Heart left ventricle (tissue), 16 donors: ENCODE results near the gene EMC9. TPM values are rescaled to one million over a fixed set of nuclear protein-coding genes. Genes with fewer than 3 reads are reported as not detected.

Experiments used
- ATAC-seq, 4 donors: fragments of 200-7000 bp; cut with Tn5 transposase; one replicate each; pipeline ENCODE4 v1.9.1; 2020 to 2022; ENCODE audit warnings: moderate library complexity in 4 of 4, mild to moderate bottlenecking in 3 of 4, moderate number of reproducible peaks in 1 of 4
- DNase-seq, 5 donors: peaks; one replicate each; pipeline ENCODE4 v3.0.0-alpha.2; 2020
- H3K27ac ChIP-seq, 12 donors: fragments of 200-600 bp; sonication (generic) in 4 of 12; one replicate each; pipeline versions ENCODE4 v1.5.0 to v1.8.0; 2016 to 2022; ENCODE audit warnings: mild to moderate bottlenecking in 2 of 12
- H3K27me3 ChIP-seq, 9 donors: fragments of 200-600 bp; sonication (generic) in 2 of 9; one replicate each; pipeline versions ENCODE4 v1.5.1 to v1.8.0; 2016 to 2022; ENCODE audit warnings: mild to moderate bottlenecking in 3 of 9
- H3K36me3 ChIP-seq, 9 donors: fragments of 200-600 bp; sonication (generic) in 2 of 9; one replicate each; pipeline versions ENCODE4 v1.5.0 to v1.8.0; 2018 to 2022; ENCODE audit warnings: mild to moderate bottlenecking in 2 of 9
- H3K4me1 ChIP-seq, 12 donors: fragments of 200-600 bp; sonication (generic) in 4 of 12; one replicate each; pipeline versions ENCODE4 v1.5.0 to v1.8.0; 2016 to 2022; ENCODE audit warnings: mild to moderate bottlenecking in 3 of 12
- H3K4me3 ChIP-seq, 12 donors: fragments of 200-600 bp; sonication (generic) in 4 of 12; one replicate each; pipeline versions ENCODE4 v1.5.0 to v1.8.0; 2017 to 2022; ENCODE audit warnings: mild to moderate bottlenecking in 9 of 12, moderate library complexity in 4 of 12
- H3K9me3 ChIP-seq, 12 donors: fragments of 200-600 bp; sonication (generic) in 4 of 12; one replicate each; pipeline versions ENCODE4 v1.5.0 to v1.8.0; 2016 to 2022; ENCODE audit warnings: mild to moderate bottlenecking in 1 of 12
- POLR2A ChIP-seq, 2 donors: fragments of 450-650 bp; IDR thresholded peaks; one replicate each; pipeline ENCODE4 v1.6.1; 2017; ENCODE audit warnings: antibody characterized with exemption in 2 of 2, mild to moderate bottlenecking in 2 of 2, moderate library complexity in 2 of 2
- WGBS, 4 donors: extraction: QIAGEN DNeasy Blood & Tissue Kit in 2 of 4; methylation state at CpG; one replicate each; pipeline versions ENCODE4 v1.1.5 to v1.1.7; 2013 to 2018; 5-methylcytosine and 5-hydroxymethylcytosine counted together
- intact Hi-C, 10 donors: fragments of 100-400 bp; cut with DNase I; formaldehyde crosslinking; loops; one replicate each; pipeline versions ENCODE4 v1.11.1 to v1.14.2; 2022
- polyA plus RNA-seq, 2 donors: library from polyadenylated mRNA; stranded (reverse); fragments of 200-250 nt; gene quantifications; one replicate each; pipeline ENCODE4 v1.2.3, GENCODE V29; 2013
- total RNA-seq, 9 donors: library from RNA; depleted of rRNA in 2 of 9; stranded (reverse); fragments of >200 nt in 2 of 9; fragmentation: NEBNext Ultra II Directional in 3 of 9; extraction: Animal tissue kit (Norgen Biotek cat#: 25700) in 3 of 9; gene quantifications; one replicate each; pipeline versions ENCODE4 v1.1.0 to v1.2.4, GENCODE V29; 2016 to 2023
- TF ChIP-seq, protein P1 (sequence below), 12 donors: fragments of 200-600 bp; sonication (generic) in 4 of 12; IDR thresholded peaks; one replicate each; pipeline versions ENCODE4 v1.5.0 to v1.8.0; 2018 to 2022; ENCODE audit warnings: antibody characterized with exemption in 12 of 12, mild to moderate bottlenecking in 5 of 12
- donor health status: ischemic (EF 13 %, LVEDD 7.1; RV severe dilation, severe dysfunction).
- donor health status: healthy with polysubstance abuse.
- donor health status: DM: no; HTN: yes; CAD: no.
- donor health status: DM: no; HTN: no; CAD: no.
- donor health status: ischemic (EF 25% LVEDD 6.9; RV normal size, moderate dysfunction).
- donor health status: ischemic (EF 25% LVEDD 5.7; RV mildly dilated, moderate dysfunction).
- donor health status: healthy.
- donor health status: DM: yes; HTN: yes; CAD: no.
- donor health status: ischemic (EF 35%, LVEDD 5.7; RV mildly dilated, moderate dysfunction).
- donor health status: nonischemic (EF 11% LVEDD 7.7; RV severe dilation, severe dysfunction).
- donor health status: DM: yes; HTN: yes; CAD: no.
- donor health status: PGD.
- donor health status: ischemic (EF 29% LVEDD 5.4; RV normal size, mild dysfunction).
- donor health status: nonischemic (EF 23%, LVEDD 6.1; RV moderate dilation, normal function).

Gene EMC9
- total and polyA plus RNA-seq, 11 donors: 9.6 to 30.6 (median 15.2) TPM

DNA sequence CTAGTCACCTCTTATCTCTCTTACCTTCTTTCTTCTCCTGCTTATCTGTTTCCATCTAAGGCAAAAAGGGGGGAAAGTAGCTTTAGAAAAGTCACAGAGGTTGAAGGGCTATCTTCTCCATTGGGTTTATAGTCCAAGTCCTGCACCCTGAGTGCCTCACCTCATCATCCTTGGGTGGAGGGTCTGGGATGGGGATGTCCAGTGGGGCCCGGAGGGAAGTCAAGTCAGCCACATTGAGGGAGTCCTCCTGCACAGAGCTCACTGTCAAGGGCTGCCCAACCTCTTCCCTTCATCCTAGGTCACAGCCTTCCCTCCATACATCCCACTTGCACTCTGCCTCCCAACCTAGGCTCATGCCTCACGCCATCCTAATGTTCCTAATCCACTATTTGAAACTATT, 3.8 kb upstream of the EMC9 start:
- Histone ChIP-seq H3K36me3 (peaks cover 0 to 43% (median 26%) of the 10 kb centered on the region in 9 donors), H3K27me3 (no peaks in the 10 kb centered on the region), H3K4me3 (peak overlapping the region in 5 of 12 donors; percentile 79 to 94 (median 83)), H3K4me1 (peaks cover 6 to 67% (median 33%) of the 10 kb centered on the region in 12 donors), H3K9me3 (no peaks in the 10 kb centered on the region), H3K27ac (peak overlapping the region in 7 of 12 donors; percentile 92 to 97 (median 96))
- peak in 1 of 5 donors; percentile 26 for DNase-seq
- 94 to 97% (median 96%) methylated on average over 2 of the region's 2 CpGs for WGBS, 4 donors
- no peak for ATAC-seq
- intact Hi-C loops: loop anchor here in 1 of 10 donors (5.0 kb wide), 1 partner anchor 33 kb away; the partner anchor contains the start of genes DCAF11 and NRL
- no peak for TF ChIP-seq POLR2A (IDR thresholded peaks at IDR 0.05)
- TF ChIP-seq, protein P1, sequence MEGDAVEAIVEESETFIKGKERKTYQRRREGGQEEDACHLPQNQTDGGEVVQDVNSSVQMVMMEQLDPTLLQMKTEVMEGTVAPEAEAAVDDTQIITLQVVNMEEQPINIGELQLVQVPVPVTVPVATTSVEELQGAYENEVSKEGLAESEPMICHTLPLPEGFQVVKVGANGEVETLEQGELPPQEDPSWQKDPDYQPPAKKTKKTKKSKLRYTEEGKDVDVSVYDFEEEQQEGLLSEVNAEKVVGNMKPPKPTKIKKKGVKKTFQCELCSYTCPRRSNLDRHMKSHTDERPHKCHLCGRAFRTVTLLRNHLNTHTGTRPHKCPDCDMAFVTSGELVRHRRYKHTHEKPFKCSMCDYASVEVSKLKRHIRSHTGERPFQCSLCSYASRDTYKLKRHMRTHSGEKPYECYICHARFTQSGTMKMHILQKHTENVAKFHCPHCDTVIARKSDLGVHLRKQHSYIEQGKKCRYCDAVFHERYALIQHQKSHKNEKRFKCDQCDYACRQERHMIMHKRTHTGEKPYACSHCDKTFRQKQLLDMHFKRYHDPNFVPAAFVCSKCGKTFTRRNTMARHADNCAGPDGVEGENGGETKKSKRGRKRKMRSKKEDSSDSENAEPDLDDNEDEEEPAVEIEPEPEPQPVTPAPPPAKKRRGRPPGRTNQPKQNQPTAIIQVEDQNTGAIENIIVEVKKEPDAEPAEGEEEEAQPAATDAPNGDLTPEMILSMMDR (IDR thresholded peaks at IDR 0.05): no peak

GRCh38 chr14:24144451-24144850, 3.1 kb upstream of the EMC9 start:
- TF ChIP-seq POLR2A (IDR thresholded peaks at IDR 0.05): no peak
- TF ChIP-seq, protein P1 (IDR thresholded peaks at IDR 0.05): no peak
- WGBS, 4 donors: 91 to 100% (median 93%) methylated on average over 1 of the region's 1 CpG
- peaks cover 0 to 41% (median 22%) of the 10 kb centered on the region in 9 donors for H3K36me3 ChIP-seq
- H3K4me3 ChIP-seq: peak overlapping the region in 1 of 12 donors; percentile 10
- ATAC-seq (no peak), DNase-seq (no peak)
- peak overlapping the region in 2 of 12 donors; percentile 12 to 15 for H3K27ac ChIP-seq
- H3K27me3 ChIP-seq: no peaks in the 10 kb centered on the region
- intact Hi-C loops: loop anchor here in 2 of 10 donors (5.0 kb wide), 2 partner anchors 37 to 88 kb away; partner anchors contain the start of genes GMPR2 (in 1 of the 2) and NEDD8 (in 1 of the 2)
- peaks cover 9 to 74% (median 40%) of the 10 kb centered on the region in 12 donors for H3K4me1 ChIP-seq
- no peaks in the 10 kb centered on the region for H3K9me3 ChIP-seq

DNA sequence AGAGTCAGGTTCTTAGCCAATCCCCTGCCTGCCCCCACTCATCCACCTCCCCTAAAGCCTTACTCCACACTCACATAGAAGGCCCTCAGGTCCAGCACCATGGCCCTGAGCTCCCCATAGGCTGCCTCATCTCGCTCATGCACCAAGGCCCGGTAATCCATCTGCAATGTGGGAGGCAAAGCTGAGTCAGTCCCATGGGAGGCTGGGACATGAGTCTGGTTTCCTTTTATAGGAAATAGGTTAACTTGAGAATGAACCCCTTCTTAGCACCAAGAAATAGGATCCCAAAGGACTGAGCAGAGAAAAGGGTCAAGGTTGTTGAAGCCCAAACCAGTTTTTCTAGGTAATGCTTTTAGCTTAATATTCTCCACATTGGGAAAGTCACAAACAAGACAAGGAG, 2.1 kb upstream of the EMC9 start:
- 54 to 70% (median 67%) methylated on average over 2 of the region's 2 CpGs for WGBS, 4 donors

More for the DNA sequence above, 2.1 kb upstream of the EMC9 start:
- DNase-seq: no peak
- H3K27me3 ChIP-seq: no peaks in the 10 kb centered on the region
- intact Hi-C loops: loop anchor here in 2 of 10 donors (5.0 kb wide), 2 partner anchors 36 to 89 kb away; partner anchors contain the start of genes GMPR2 (in 1 of the 2) and NEDD8 (in 1 of the 2)
- H3K4me3 ChIP-seq: no peak overlapping the region
- H3K36me3 ChIP-seq: peaks cover 0 to 41% (median 23%) of the 10 kb centered on the region in 9 donors
- no peak for TF ChIP-seq POLR2A (IDR thresholded peaks at IDR 0.05)
- TF ChIP-seq, protein P1 (IDR thresholded peaks at IDR 0.05): no peak
- H3K4me1 ChIP-seq: peaks cover 9 to 77% (median 39%) of the 10 kb centered on the region in 12 donors
- ATAC-seq: no peak
- peak overlapping the region in 2 of 12 donors; percentile 12 to 20 for H3K27ac ChIP-seq
- H3K9me3 ChIP-seq: no peaks in the 10 kb centered on the region
